Activated CD4-positive, alpha-beta T cell treated with anti-CD3 and anti-CD28 coated beads, Interleukin-2, amount 50 U/mL, for 24 hours (primary cell): ENCODE data around the gene NTSR2.
"Not testable (repeated sequence)": the region's sequence is repeated elsewhere in the genome, so short reads cannot be mapped to it uniquely, and the experiment has no call there.

ENCODE experiments used
- DNase-seq, 2 donors: peaks; one replicate each; pipeline ENCODE4 v3.0.0-alpha.2; 2020; ENCODE audit warnings: low read depth in 1 of 2, low spot score in 1 of 2

Gene NTSR2

GRCh38 chr2:11679486-11680181 lies 9.6 kb upstream of the NTSR2 start:
- DNase-seq: no peak

DNA sequence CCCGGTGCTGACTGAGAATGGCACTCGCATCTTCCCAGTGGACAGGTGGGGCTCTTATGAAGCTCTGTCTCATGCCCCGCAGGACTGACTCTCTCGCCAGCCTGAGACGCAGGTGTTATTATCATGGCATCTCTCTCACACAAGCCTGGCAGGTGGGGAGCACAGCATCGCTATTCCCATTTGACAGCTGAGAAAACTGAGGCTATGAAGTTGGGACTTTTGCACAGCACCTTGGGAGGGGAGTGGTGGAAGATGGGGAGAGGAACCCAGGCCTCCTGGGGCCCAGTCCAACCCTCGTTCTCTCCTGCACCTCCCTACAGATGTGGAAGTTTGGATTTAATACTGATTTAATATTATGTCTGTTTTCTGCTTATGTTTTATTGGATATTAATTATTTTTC lies 9.0 kb upstream of the NTSR2 start:
- no peak for DNase-seq

DNA sequence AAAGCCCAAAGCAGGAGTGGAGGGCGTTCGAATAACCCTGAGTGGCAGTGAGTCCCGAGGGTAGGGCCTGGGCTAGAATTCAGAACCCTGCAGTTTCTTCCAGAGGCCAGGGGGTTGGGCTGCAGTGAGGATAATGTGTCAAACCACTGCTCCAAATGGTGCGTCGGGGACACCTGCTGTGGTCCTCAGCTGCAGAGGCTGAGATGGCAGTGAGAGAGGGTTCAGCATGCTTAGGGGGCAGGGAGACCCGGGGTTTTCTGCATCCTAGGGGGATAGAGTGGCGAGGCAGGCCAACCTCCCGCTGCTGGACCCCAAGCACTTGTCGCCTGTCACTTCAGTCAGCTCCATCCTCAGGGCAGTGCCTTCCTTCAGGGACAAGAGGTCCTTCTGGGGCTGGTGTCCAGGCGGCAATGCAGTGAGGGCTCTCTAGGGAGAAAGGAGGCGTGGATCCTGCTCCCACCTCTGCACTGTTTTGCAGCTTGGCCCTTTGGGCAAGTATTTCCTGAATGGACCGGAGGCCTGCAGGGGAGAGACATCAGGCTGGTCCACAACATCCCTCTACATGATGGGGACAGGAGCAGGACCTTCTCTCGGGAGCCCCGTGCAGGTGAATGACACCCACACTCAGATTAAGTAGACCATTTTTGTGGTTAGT lies 8.4 kb upstream of the NTSR2 start:
- DNase-seq: no peak

DNA sequence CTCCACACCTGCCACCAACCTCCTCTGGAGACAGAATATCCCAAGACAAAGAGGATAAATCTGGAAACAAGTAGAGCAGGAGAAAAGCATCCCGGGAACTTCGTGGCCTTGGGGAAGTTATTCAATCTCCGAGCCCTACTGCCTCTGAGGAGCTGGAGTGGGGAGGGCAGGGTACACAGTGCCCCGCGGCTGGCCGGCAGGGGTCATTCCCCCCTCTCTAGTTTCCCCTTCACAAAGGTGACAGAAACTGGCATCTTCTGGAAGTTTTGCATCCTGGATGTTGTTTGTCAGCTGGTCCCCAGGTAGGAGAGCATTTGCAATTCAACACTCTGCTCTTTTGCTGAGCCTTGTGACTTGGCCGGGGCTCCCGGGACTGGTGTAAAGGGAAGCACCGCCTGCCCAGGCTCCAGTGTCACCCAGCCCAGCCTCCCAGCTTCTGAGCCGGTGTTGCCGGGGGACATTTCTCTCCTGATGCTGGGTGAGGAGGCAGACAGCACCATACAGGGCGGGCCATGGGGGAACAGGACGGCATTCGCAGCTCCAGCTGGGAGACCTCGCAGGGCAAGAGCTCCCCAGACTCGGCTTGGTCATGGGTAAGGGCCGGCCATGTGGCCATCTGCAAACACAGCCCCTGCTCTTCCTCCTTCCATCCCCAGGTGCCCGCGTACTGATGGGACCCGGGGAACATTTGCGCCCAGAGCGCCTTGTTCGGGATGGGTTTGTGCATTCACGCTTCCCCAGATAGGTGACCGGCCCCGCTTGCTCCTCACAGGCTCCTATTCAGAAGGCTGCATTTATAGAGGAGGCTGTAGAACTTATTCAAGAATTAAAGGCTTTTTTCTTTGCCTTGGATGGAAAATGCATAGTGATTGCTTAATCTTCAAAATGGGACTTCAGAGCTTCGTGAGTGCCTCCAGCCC lies 7.4 kb upstream of the NTSR2 start:
- DNase-seq: no peak

DNA sequence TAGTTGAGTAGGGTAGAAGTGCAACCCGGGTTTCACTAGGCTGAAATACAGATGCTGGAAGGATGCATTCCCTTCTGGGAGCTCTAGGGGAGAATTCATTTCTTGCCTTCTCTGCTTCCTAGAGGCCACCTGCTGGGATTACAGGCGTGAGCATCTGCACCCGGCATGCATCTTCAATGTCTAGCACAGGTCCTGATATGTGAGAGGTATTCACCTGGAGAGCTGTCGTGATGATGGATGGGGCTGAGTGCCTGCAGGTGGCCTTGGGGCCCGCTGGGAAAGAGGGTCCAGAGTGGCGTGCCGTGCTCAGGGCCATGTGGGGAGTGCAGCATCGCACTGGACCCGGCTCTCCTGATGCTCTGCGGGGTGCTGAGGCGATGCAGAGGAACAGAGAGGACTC lies 6.6 kb upstream of the NTSR2 start:
- no peak for DNase-seq

DNA sequence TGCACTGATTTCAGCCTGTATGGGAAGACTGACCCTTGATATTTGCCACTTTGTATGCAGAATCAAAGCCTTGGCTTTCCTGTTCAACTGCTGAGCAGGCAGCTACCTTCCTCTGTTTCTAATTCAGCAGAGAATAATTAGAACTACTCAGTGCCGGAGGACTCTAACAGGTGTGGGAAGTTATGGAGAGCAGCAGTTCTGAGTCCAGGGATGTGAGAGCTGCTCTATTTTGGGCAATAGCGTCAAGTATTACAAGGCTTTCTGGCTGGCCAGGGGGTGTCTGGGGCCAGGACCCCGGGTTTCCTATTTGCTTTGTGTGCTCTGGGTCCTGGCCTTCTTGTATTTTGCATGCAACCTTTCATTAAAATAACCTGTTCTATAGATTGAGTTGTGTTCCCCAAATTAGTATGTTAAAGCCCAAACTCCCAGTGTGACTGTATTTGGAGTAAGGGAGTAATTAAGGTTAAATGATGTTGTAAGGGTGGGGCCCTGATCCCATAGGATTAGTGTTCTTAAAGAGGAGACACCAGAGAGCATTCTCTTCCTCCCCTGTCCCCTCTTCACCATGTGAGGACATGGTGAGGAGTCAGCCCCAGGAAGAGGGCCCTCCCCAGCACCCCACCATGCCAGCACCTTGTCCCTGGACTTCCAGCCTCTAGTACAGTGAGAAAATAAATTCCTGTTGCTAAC lies 5.6 kb upstream of the NTSR2 start:
- DNase-seq: no peak

DNA sequence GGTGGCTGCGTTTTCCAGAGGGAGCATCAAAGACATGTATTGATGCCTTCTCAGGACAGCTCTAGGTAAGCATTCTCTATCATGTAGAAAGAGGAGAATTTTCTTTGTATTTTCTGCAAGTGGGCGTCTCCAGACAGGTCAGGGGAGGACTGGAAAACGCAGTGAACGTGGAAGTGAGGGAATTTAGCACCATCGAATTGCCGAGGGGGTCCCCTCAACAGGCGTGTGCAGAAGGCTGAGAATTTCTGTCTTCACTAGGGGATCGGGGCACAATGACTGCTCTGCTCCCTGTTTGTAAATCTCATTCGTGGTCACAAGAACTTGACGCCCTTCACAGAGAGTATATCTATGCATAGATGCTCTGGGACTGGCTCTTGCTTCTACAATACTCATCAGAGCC lies 5.0 kb upstream of the NTSR2 start:
- no peak for DNase-seq

DNA sequence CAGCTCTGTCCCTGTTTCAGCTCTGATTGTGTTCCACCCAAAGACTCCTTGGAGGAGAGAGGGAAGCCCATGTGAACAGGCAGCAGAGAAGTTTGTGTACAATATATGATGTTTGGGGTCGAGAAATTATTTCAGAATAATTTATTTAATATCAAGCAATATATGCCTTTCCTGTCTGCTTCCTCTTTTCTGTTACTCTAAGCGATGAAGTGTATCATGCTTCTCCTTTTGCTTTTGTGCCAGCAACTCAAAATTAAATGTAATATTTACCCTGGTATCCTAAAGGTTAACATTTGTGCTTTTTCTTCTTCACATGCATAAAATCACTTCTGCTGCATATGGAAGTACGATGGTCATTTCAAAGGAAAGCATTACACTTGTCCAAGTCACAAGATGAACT lies 2.4 kb upstream of the NTSR2 start:
- no peak for DNase-seq

DNA sequence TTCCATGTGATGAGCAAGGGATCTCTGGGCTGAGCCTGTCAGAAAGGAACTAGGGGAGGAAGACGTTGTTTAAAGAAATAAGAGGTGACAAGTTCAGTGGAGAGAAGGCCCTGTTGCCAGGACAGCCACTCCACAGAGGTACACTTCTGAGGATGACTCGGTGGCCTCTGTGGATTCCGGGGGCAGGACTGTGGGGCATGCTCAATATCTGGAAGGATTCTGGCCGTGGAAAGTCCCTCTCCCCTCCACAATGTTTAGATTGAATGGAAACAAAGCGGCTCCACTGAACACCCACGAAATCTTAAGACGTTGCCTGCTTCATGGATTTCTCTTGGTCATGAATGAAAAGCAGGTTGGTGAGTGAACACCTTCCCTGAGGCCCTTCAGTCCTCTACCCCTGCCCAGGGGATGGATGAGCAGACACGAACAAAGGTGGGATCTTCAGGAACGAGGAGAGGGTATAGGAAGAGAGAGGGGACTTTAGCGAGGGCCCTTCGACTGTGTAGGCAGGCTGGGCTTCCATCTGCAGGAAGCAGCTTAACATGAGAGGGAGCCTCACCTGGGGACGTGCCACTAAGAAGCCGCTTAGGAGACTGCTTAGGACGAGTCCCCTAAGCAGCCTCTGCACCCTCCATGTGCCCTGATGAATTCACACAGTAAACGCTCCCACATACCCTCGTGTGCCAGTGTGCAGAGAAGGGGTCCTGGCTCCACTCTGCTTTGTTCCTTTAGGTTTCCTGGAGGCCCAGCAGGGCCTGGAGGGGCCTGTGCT lies 1.9 kb downstream of the NTSR2 start:
- no peak for DNase-seq

DNA sequence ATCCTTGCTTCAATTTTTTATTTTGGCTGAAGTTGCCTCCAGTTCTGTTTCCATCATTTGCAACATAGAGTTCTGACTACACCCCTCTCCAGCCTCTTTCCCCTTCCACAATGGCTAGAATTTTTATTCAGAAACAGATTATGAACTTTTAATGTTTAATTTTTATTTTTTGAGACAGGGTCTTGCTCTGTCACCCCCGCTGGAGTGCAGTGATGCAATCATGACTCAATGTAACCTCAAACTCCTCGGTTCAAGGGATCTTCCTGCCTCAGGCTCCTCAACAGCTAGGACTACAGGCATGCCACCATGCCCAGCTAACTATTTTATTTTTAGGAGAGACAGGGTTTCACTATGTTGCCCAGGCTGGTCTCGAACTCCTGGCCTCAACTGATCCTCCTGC lies 2.8 kb downstream of the NTSR2 start:
- no peak for DNase-seq

GRCh38 chr2:11665510-11666362 lies 4.3 kb downstream of the NTSR2 start:
- no peak for DNase-seq

DNA sequence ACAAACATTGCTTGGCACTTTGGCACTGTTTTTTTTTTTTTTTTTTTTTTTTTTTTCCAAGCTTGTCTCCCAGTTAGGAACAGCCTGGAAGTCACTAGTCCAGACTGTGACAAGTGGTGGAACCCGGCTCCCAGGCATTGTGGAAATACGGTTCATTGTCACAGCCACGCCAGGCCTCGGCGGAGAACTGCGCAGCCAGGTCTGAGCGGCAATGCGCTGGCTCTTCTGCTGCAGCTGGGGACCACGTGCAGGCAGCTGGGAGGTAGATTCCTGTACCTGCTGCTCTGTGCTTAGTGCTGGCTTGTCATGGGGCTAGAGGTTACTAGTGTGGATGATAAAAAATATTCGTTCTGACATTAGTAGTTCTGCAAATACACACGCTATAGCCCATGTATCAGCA lies 5.0 kb downstream of the NTSR2 start:
- DNase-seq: no peak

GRCh38 chr2:11663427-11663826 lies 6.6 kb downstream of the NTSR2 start:
- no peak for DNase-seq

- DNase-seq: no peak
Observed at GRCh38 chr2:11662882-11663281, 7.1 kb downstream of the NTSR2 start.

DNA sequence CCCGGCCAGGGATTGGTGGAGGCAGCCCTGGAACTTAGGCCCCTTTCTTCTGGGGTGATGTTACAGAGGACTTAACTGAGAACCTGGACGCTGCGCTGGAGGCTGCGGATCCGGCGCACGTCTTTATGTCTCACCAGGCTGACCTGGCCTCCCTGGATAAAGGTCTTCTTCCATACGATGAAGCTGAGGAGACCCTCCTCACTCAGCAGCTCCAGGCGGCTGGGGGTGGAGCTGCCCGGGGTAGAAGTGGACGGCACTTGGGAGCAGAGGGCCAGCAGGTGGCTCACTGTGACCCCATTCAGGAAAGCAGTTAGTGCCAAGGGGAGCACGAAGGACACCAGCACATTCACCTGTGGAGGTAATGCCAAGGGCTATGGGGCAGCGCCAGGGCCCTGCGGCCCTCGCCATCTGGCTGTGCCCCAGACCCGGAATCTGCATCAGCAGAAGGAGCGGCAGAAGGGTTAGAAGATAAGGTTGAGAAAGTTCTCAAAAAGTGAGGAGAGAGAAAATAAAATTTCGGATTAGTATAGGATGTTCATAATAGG lies 8.0 kb downstream of the NTSR2 start:
- no peak for DNase-seq

DNA sequence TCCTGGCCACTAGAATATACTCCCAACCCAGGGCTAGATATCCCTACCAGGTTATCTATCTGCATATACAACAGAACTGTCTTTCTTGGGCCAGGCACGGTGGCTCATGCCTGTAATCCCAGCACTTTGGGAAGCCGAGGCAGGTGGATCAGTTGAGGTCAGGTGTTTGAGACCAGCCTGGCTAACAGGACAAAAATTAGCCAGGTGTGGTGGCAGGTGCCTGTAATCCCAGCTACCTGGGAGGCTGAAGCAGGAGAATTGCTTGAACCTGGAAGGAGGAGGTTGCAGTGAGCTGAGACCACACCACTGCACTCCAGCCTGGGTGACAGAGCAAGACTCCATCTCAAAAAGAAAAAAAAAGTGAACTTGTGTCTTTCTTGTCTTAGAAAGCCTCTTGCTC lies 9.6 kb downstream of the NTSR2 start:
- DNase-seq: not testable (repeated sequence)

- DNase-seq: no peak
Observed at GRCh38 chr2:11659851-11660250, 10.1 kb downstream of the NTSR2 start.

- DNase-seq: no peak
Observed at GRCh38 chr2:11659115-11659475, 10.9 kb downstream of the NTSR2 start.
